AG04450 (cell line): ENCODE measurements around the gene EFHC2. TPM values are rescaled to one million over a fixed set of nuclear protein-coding genes. Genes with fewer than 3 reads are reported as not detected.
"Not testable (repeated sequence)": the region's sequence is repeated elsewhere in the genome, so short reads cannot be mapped to it uniquely, and the experiment has no call there.

ENCODE experiments used
- CTCF ChIA-PET: fragments of 300-600, 350-600 bp; formaldehyde crosslinking; extraction: SDS; loops from one replicate; lab custom pipeline; 2022; ENCODE audit warnings: antibody characterized with exemption, inconsistent platforms; lab: Charles Lee
- POLR2A ChIA-PET: fragments of 350-600 bp; formaldehyde crosslinking; extraction: SDS; loops from one replicate; lab custom pipeline; 2021; ENCODE audit warnings: antibody characterized with exemption, inconsistent platforms; lab: Yijun Ruan, JAX
- DNase-seq: peaks from one replicate; pipeline ENCODE4 v3.0.0-alpha.2; 2011; ENCODE audit warnings: low read depth, low spot score
- H3K27ac ChIP-seq: one replicate; pipeline ENCODE4 v1.5.1; 2012; ENCODE audit warnings: low read depth, low read length, control low read depth
- H3K27me3 ChIP-seq: one replicate; pipeline ENCODE4 v1.6.0; 2012; ENCODE audit warnings: low read length; ENCODE audit not compliant: control insufficient read depth, insufficient read depth
- H3K4me3 ChIP-seq: 2 replicates; pipeline ENCODE4 v1.5.1; 2011; ENCODE audit warnings: mild to moderate bottlenecking, low read depth, low read length, control low read depth
- H3K9me3 ChIP-seq: 2 replicates; pipeline ENCODE4 v1.5.1; 2012; ENCODE audit warnings: low read length; ENCODE audit not compliant: control insufficient read depth, insufficient read depth
- polyA plus RNA-seq: library from polyadenylated mRNA; depleted of rRNA; stranded (reverse); fragments of >200 nt; gene quantifications from 2 replicates; pipeline ENCODE4 v1.2.3, GENCODE V29; 2011
- TF ChIP-seq, protein P1 (sequence below): IDR thresholded peaks from 2 replicates; pipeline ENCODE4 v1.5.1; 2011; ENCODE audit warnings: low read depth, low read length, control low read depth, inconsistent platforms

Gene EFHC2
- polyA plus RNA-seq, 1 experiment = 0.42 TPM

DNA sequence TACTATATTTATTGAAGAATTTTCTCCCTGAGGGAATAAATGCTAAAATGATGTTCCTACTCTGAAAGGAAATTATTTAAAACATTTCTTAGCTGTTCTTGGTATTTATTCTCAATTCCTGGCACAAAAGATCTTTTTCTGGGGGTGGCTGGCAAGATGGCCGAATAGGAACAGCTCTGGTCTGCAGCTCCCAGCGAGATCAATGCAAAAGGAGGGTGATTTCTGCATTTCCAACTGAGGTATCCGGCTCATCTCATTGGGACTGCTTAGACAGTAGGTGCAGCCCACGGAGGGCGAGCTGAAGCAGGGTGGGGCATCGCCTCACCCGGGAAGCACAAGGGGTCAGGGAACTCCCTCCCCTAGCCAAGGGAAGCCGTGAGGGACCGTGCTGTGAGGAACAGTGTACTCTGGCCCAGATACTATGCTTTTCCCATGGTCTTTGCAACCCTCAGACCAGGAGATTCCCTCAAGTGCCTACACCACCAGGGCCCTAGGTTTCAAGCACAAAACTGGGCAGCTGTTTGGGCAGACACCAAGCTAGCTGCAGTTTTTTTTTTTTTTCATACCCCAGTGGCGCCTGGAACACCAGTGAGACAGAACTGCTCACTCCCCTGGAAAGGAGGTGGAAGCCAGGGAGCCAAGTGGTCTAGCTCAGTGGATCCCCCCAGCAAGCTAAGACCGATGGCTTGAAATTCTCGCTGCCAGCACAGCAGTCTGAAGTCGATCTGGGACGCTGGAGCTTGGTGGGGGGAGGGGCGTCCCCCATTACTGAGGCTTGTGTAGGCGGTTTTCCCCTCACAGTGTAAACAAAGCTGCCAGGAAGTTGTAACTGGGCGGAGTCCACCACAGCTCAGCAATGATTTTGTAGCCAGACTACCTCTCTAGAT, 90.5 kb downstream of the EFHC2 start:
- not testable (repeated sequence) for H3K27ac ChIP-seq, H3K4me3 ChIP-seq, H3K27me3 ChIP-seq, DNase-seq, H3K9me3 ChIP-seq
- POLR2A ChIA-PET = interaction anchor here (0.6 to 0.7 kb wide), 2 partner anchors 27 to 62 kb away, joined by 3 read pairs; no protein-coding TSS in a partner anchor
- CTCF ChIA-PET = interaction anchor here (0.6 to 1.7 kb wide), 4 partner anchors 9 to 295 kb away, joined by 3 to 18 read pairs (median 4); no protein-coding TSS in a partner anchor

DNA sequence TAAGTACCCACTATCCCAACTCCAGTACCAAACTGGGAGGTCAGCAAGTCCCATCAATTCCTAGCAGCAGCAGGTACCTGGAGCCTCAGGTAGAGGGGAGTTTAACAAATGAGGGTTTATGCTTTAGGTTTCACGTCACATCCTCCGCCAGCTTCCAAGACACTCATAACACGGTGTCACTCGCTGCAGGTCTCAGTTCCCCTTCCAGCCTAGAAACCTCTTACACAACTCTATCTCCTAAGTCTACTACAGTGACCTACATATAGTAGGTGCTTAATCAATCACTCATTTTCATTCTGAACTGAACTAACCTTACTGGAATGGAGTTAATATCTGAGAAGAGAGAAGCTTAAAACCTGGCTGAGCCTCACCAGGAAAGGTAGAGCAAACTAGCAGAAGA, 96.0 kb downstream of the EFHC2 start:
- ChIA-PET POLR2A (no interaction called here), CTCF (interaction anchor here (1.0 kb wide), 2 partner anchors 11 to 289 kb away, joined by 3 to 4 read pairs; no protein-coding TSS in a partner anchor)
- no peak overlapping the region for H3K27ac ChIP-seq
- H3K9me3 ChIP-seq = no peaks in the 10 kb centered on the region
- no peaks in the 10 kb centered on the region for H3K27me3 ChIP-seq
- DNase-seq = no peak
- TF ChIP-seq, protein P1, sequence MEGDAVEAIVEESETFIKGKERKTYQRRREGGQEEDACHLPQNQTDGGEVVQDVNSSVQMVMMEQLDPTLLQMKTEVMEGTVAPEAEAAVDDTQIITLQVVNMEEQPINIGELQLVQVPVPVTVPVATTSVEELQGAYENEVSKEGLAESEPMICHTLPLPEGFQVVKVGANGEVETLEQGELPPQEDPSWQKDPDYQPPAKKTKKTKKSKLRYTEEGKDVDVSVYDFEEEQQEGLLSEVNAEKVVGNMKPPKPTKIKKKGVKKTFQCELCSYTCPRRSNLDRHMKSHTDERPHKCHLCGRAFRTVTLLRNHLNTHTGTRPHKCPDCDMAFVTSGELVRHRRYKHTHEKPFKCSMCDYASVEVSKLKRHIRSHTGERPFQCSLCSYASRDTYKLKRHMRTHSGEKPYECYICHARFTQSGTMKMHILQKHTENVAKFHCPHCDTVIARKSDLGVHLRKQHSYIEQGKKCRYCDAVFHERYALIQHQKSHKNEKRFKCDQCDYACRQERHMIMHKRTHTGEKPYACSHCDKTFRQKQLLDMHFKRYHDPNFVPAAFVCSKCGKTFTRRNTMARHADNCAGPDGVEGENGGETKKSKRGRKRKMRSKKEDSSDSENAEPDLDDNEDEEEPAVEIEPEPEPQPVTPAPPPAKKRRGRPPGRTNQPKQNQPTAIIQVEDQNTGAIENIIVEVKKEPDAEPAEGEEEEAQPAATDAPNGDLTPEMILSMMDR = no peak
- no peak overlapping the region for H3K4me3 ChIP-seq

DNA sequence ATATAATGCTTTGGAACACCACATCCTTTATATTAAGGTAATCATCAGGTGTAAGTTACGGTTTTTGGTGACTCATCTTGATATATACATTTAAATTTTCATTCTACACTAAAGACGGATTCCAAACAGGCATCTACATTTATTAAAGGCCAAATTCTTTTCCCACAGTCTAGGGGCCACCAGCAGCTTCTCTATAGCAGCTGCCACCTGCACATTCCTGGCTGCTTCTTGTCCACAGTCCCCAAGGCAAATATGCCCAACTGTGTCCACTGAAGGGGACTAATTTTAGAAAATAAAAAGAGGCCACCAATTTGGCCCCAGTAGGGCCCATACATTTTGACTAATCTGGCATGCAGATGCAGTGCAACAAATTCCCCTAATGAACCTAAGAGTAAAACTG, 96.6 kb downstream of the EFHC2 start:
- Histone ChIP-seq H3K27ac (no peak overlapping the region), H3K9me3 (no peaks in the 10 kb centered on the region), H3K4me3 (no peak overlapping the region), H3K27me3 (no peaks in the 10 kb centered on the region)
- TF ChIP-seq, protein P1 = no peak
- ChIA-PET POLR2A (no interaction called here), CTCF (interaction anchor here (5.6 kb wide), 1 partner anchor 288 kb away, joined by 82 read pairs; no protein-coding TSS in a partner anchor)
- DNase-seq = no peak

DNA sequence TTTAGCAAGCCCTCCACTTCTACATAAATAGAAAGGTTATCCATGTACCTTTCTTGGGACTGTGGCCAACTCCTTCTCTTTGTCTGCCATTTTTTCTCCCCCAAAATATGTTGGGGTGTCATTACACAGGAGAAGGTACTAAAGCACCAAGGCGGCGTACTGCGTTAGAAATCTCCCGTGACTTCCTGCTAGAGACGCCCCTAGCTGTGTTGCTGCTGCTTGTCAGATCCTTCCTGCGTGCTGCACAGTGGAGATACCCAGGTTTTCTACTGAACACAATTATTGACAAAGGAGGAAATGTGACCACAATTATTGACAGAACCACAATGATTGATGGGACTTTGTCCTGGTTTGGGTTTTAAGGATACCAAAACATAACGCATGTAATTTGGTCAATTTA, 97.7 kb downstream of the EFHC2 start:
- Histone ChIP-seq H3K9me3 (no peaks in the 10 kb centered on the region), H3K27me3 (no peaks in the 10 kb centered on the region), H3K4me3 (no peak overlapping the region), H3K27ac (no peak overlapping the region)
- TF ChIP-seq, protein P1 = no peak
- POLR2A ChIA-PET = no interaction called here
- no peak for DNase-seq
- CTCF ChIA-PET = interaction anchor here (5.6 kb wide), 1 partner anchor 287 kb away, joined by 82 read pairs; no protein-coding TSS in a partner anchor

DNA sequence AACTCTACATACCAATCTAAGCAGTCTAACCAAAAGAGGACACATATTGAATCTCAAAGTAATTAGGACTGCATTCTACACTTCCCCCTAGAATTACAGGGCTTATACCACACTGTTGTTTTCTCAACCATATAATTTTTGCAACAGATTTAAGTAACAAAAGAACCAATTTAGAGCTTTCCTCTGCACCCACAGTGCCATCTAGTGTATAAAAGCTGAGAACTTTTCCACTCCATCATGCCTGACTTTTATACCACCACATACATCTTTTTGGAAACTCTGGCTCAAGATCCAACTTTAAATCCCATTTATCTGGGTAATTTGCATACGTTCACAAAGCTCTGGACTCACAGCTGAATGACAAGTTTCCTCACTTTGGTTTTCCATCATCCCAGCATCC, 99.5 kb downstream of the EFHC2 start:
- CTCF ChIA-PET = interaction anchor here (0.5 to 5.6 kb wide), 16 partner anchors 9 to 664 kb away, joined by 3 to 82 read pairs (median 4); no protein-coding TSS in a partner anchor
- TF ChIP-seq, protein P1 = peak; percentile 58
- no peaks in the 10 kb centered on the region for H3K9me3 ChIP-seq
- no peak overlapping the region for H3K4me3 ChIP-seq
- no peaks in the 10 kb centered on the region for H3K27me3 ChIP-seq
- DNase-seq = no peak
- POLR2A ChIA-PET = no interaction called here
- no peak overlapping the region for H3K27ac ChIP-seq
